ENCODE measurements around the gene ZNF438.

DNA sequence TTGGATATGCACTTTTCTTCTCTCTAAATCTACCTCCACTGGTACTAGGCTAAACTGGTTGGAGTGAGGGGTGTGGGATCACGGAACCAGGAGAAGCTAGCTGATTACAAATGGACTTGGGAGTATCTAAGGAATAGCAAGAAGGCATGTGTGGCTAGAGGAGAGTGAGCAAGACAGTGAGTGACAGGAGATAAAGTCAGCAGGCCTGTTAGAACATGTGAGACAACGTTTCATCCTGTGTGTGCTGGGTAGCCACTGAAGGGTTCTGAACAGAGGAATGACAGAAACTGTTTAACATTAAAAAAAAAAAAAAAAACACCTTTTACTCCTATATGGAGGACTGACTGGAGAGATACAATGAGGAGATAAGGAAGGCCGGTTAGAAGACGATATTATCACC, 51.7 kb downstream of the ZNF438 start:
- TF ChIP-seq CTCF (conservative IDR thresholded peaks at IDR 0.05) (no peak), ZFX (IDR thresholded peaks at IDR 0.05) (no peak)
